OCI-LY1 (cell line): ENCODE data around the gene COBL.
A peak's percentile ranks its signal among the peaks of the same experiment; 100 is the strongest.

Source experiments
- H2AFZ ChIP-seq: fragments of 200-600 bp; sonication (generic), shearing (Covaris generic); 2 replicates; pipeline ENCODE4 v1.6.0; 2014; ENCODE audit warnings: antibody characterized with exemption, mild to moderate bottlenecking, low read length
- H3F3A ChIP-seq: fragments of 200-600 bp; sonication (generic), shearing (Covaris generic); 2 replicates; pipeline ENCODE4 v1.6.0; 2014; ENCODE audit warnings: mild to moderate bottlenecking, antibody characterized with exemption, low read length, moderate library complexity; ENCODE audit not compliant: insufficient read depth
- H3K27ac ChIP-seq: fragments of 200-600 bp; sonication (generic); 2 replicates; pipeline ENCODE4 v1.5.1; 2014; ENCODE audit warnings: low read length, mixed run types, mild to moderate bottlenecking, low read depth; ENCODE audit not compliant: poor library complexity, severe bottlenecking
- H3K27me3 ChIP-seq: fragments of 200-600 bp; sonication (generic); 2 replicates; pipeline ENCODE4 v1.6.0; 2014; ENCODE audit warnings: antibody characterized with exemption, mild to moderate bottlenecking, low read length, moderate library complexity; ENCODE audit not compliant: insufficient read depth
- H3K36me3 ChIP-seq: fragments of 200-600 bp; sonication (generic); 2 replicates; pipeline ENCODE4 v1.6.1; 2014; ENCODE audit warnings: mild to moderate bottlenecking, antibody characterized with exemption, low read length, moderate library complexity, mixed read lengths; ENCODE audit not compliant: insufficient read depth
- H3K4me1 ChIP-seq: fragments of 200-600 bp; sonication (generic); 2 replicates; pipeline ENCODE4 v1.5.1; 2014; ENCODE audit warnings: mild to moderate bottlenecking, low read length, moderate library complexity; ENCODE audit not compliant: insufficient read depth, severe bottlenecking
- H3K4me2 ChIP-seq: fragments of 200-600 bp; sonication (generic), shearing (Covaris generic); 2 replicates; pipeline ENCODE4 v1.6.1; 2014; ENCODE audit warnings: low read length
- H3K4me3 ChIP-seq: fragments of 200-600 bp; sonication (generic); 2 replicates; pipeline ENCODE4 v1.5.1; 2014; ENCODE audit warnings: low read length, low read depth, mild to moderate bottlenecking, mixed read lengths; ENCODE audit not compliant: poor library complexity, severe bottlenecking
- H3K79me2 ChIP-seq: fragments of 200-600 bp; shearing (Covaris generic); 2 replicates; pipeline ENCODE4 v1.6.1; 2016; ENCODE audit warnings: mixed run types, low read length, mixed read lengths; ENCODE audit not compliant: insufficient read depth
- H3K9ac ChIP-seq: fragments of 200-600 bp; sonication (generic), shearing (Covaris generic); 2 replicates; pipeline ENCODE4 v1.6.1; 2014; ENCODE audit warnings: mild to moderate bottlenecking, low read length, mixed read lengths
- H3K9me2 ChIP-seq: fragments of 200-600 bp; sonication (generic), shearing (Covaris generic); 2 replicates; pipeline ENCODE4 v1.6.1; 2014; ENCODE audit warnings: low read depth, mild to moderate bottlenecking, low read length, mixed read lengths
- H3K9me3 ChIP-seq: fragments of 200-600 bp; shearing (Covaris generic); 2 replicates; pipeline ENCODE4 v1.6.1; 2014; ENCODE audit warnings: low read length, mixed read lengths
- H4K20me1 ChIP-seq: fragments of 200-600 bp; sonication (generic), shearing (Covaris generic); 2 replicates; pipeline ENCODE4 v1.6.0; 2016; ENCODE audit warnings: mild to moderate bottlenecking, low read length; ENCODE audit not compliant: insufficient read depth
- CTCF ChIP-seq: fragments of 200-600 bp; sonication (generic), shearing (Covaris generic); IDR thresholded peaks from 2 replicates; pipeline ENCODE4 v1.5.1; 2017; ENCODE audit warnings: mild to moderate bottlenecking, antibody characterized with exemption, low read length, moderate library complexity, mixed read lengths
- EZH2 ChIP-seq: fragments of 200-600 bp; sonication (generic), shearing (Covaris generic); IDR thresholded peaks from 2 replicates; pipeline ENCODE4 v1.8.0; 2017; ENCODE audit warnings: borderline replicate concordance, mixed run types, mild to moderate bottlenecking, antibody characterized with exemption, low read length, moderate library complexity, mixed read lengths

Gene COBL

GRCh38 chr7:51161937-51162336 lies 154.7 kb downstream of the COBL start:
- H3K4me2 ChIP-seq: no peak overlapping the region
- TF ChIP-seq CTCF: no peak
- no peak for TF ChIP-seq EZH2
- no peak overlapping the region for H3K4me3 ChIP-seq
- H4K20me1 ChIP-seq: no peaks in the 10 kb centered on the region
- no peaks in the 10 kb centered on the region for H3K27me3 ChIP-seq
- H3K36me3 ChIP-seq: no peaks in the 10 kb centered on the region
- no peaks in the 10 kb centered on the region for H3K9me3 ChIP-seq
- H3K79me2 ChIP-seq: no peaks in the 10 kb centered on the region
- H3K9ac ChIP-seq: no peak overlapping the region
- no peaks in the 10 kb centered on the region for H3F3A ChIP-seq
- H3K4me1 ChIP-seq: no peaks in the 10 kb centered on the region
- no peaks in the 10 kb centered on the region for H3K9me2 ChIP-seq
- H2AFZ ChIP-seq: no peak overlapping the region
- no peak overlapping the region for H3K27ac ChIP-seq

GRCh38 chr7:51160990-51161615 lies 155.5 kb downstream of the COBL start:
- Histone ChIP-seq H3K4me2 (no peak overlapping the region), H3K4me3 (no peak overlapping the region), H3K27ac (no peak overlapping the region), H2AFZ (no peak overlapping the region), H3K27me3 (no peaks in the 10 kb centered on the region), H3K4me1 (no peaks in the 10 kb centered on the region), H3K9ac (no peak overlapping the region), H3K9me3 (no peaks in the 10 kb centered on the region), H4K20me1 (no peaks in the 10 kb centered on the region), H3K9me2 (no peaks in the 10 kb centered on the region), H3K79me2 (no peaks in the 10 kb centered on the region), H3F3A (no peaks in the 10 kb centered on the region), H3K36me3 (no peaks in the 10 kb centered on the region)
- TF ChIP-seq CTCF (peak; percentile 99), EZH2 (no peak)

GRCh38 chr7:51160411-51160810 lies 156.2 kb downstream of the COBL start:
- TF ChIP-seq EZH2: no peak
- TF ChIP-seq CTCF: no peak
- Histone ChIP-seq H3K9ac (no peak overlapping the region), H3K4me1 (no peaks in the 10 kb centered on the region)

More at GRCh38 chr7:51160411-51160810, 156.2 kb downstream of the COBL start:
- Histone ChIP-seq H3K4me2 (no peak overlapping the region), H3K27ac (no peak overlapping the region), H2AFZ (no peak overlapping the region), H3K4me3 (no peak overlapping the region), H3K27me3 (no peaks in the 10 kb centered on the region), H4K20me1 (no peaks in the 10 kb centered on the region), H3K9me3 (no peaks in the 10 kb centered on the region), H3K79me2 (no peaks in the 10 kb centered on the region), H3F3A (no peaks in the 10 kb centered on the region), H3K36me3 (no peaks in the 10 kb centered on the region), H3K9me2 (no peaks in the 10 kb centered on the region)
